SHP77 (cell line): Measurements from ENCODE around the gene CPOX.

ENCODE experiments used
- DNase-seq, 2 experiments: peaks; one replicate each; lab custom pipeline; 2025; lab: John Stamatoyannopoulos, UW

CPOX gene

GRCh38 chr3:98534734-98535133, 58.7 kb downstream of the CPOX start:
- no peak for DNase-seq

GRCh38 chr3:98534168-98534567, 59.2 kb downstream of the CPOX start:
- DNase-seq = no peak

- peak in 1 of 2 experiments; percentile 39 for DNase-seq
Observed at GRCh38 chr3:98532709-98533571, 60.5 kb downstream of the CPOX start.

- DNase-seq = no peak
Observed at GRCh38 chr3:98532275-98532637, 61.2 kb downstream of the CPOX start.

GRCh38 chr3:98531622-98532274, 61.7 kb downstream of the CPOX start, which contains the start of gene GPR15:
TSS of gene GPR15 (plus strand) at chr3:98531978. CDS start at chr3:98532034, 56 bp downstream.
- DNase-seq = no peak

- no peak for DNase-seq
Observed at GRCh38 chr3:98530676-98531075, 62.7 kb downstream of the CPOX start.

- DNase-seq = no peak
Observed at GRCh38 chr3:98529856-98530459, 63.5 kb downstream of the CPOX start.
